Activated naive CD4-positive, alpha-beta T cell treated with anti-CD3 and anti-CD28 coated beads, Interleukin-2, amount 10 ng/mL, durations not matched to agents 7 days and 5 days (primary cell): Measurements from ENCODE around the gene PTGS2.
"Not testable (repeated sequence)": the region's sequence is repeated elsewhere in the genome, so short reads cannot be mapped to it uniquely, and the experiment has no call there.

Source experiments
- CTCF ChIA-PET: fragments of 350-600 bp; sonication (Branson Sonifier 250); formaldehyde crosslinking; loops from one replicate; lab custom pipeline; 2021; ENCODE audit warnings: antibody characterized with exemption; lab: Charles Lee
- DNase-seq: peaks from one replicate; pipeline ENCODE4 v3.0.0-alpha.2; 2020
- H3K27ac Mint-ChIP-seq: one replicate; pipeline ENCODE4 v1.8.0; 2021; ENCODE audit warnings: mild to moderate bottlenecking, moderate library complexity, mixed read lengths
- H3K27me3 Mint-ChIP-seq: one replicate; pipeline ENCODE4 v1.8.0; 2021; ENCODE audit warnings: mild to moderate bottlenecking, mixed read lengths
- H3K36me3 Mint-ChIP-seq: one replicate; pipeline ENCODE4 v1.8.0; 2021; ENCODE audit warnings: mixed read lengths
- H3K4me1 Mint-ChIP-seq: one replicate; pipeline ENCODE4 v1.8.0; 2021; ENCODE audit warnings: mixed read lengths
- H3K4me3 Mint-ChIP-seq: one replicate; pipeline ENCODE4 v1.8.0; 2021; ENCODE audit warnings: mild to moderate bottlenecking, moderate library complexity, mixed read lengths
- H3K9me3 Mint-ChIP-seq: one replicate; pipeline ENCODE4 v1.8.0; 2021; ENCODE audit warnings: mixed read lengths

PTGS2 gene

DNA sequence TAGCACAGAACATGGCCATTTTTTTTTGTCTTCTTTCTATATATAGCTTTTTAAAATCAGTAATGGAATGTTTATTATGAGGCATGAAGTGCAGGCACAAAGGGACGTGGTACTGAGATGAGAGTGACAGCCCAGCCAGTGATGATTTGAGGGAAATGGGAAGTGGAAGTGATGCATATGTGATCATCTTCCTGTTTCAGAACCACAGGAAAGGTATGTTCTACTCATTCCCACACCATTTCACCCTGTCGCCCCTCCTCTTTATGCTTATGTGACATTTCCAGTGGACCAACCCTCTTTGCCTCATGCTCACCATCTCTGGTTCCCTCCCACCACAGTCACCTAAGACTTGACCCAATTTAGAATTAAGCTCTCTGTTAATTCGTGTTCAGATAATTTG is 24.3 kb downstream of the PTGS2 start:
- CTCF ChIA-PET: no interaction called here
- H3K27me3 Mint-ChIP-seq: peaks cover 5% of the 10 kb centered on the region
- no peaks in the 10 kb centered on the region for H3K4me1 Mint-ChIP-seq
- DNase-seq: no peak
- no peak overlapping the region for H3K27ac Mint-ChIP-seq
- no peak overlapping the region for H3K4me3 Mint-ChIP-seq
- no peaks in the 10 kb centered on the region for H3K9me3 Mint-ChIP-seq
- H3K36me3 Mint-ChIP-seq: no peaks in the 10 kb centered on the region

DNA sequence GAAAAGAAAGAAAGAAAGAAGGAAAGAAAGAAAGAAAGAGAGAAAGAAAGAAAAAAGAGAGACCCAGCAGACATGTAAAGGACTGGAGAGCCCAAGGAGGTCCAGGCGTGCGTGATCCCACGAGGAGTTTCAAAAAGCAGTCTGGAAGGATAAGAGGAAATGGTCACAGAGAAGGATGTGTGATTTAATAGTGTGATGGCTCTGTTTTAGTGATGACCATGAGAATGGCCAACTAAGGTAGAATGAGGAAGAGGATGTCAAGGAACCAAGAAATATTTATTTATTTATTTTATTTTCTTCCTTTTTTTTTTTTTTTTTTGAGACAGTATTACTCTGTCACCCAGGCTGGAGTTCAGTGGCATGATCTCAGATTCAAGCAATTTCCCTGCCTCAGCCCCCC is 25.5 kb downstream of the PTGS2 start:
- Mint-ChIP-seq H3K27me3 (peaks cover 5% of the 10 kb centered on the region), H3K27ac (peak overlapping the region; percentile 19), H3K4me3 (no peak overlapping the region), H3K36me3 (no peaks in the 10 kb centered on the region), H3K9me3 (no peaks in the 10 kb centered on the region), H3K4me1 (no peaks in the 10 kb centered on the region)
- DNase-seq: no peak
- CTCF ChIA-PET: no interaction called here

DNA sequence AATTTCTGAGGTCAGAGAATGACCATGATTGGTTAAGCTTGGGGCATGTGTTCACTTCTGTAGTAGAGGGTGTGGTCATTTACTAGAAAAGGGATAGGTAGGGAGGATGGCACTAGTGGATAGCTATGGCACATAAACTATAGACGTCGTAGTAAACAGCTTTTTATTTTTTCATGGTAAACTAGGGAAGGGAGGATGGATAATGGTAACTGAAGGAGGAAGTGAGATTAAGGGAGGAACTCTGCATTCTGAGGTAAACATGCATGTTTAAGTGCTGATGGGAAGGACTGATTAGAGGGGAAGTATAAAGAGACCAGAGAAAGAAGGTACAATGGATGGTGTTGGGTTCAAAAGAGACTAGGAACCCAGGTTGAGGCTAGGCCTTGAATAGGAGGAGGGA is 26.9 kb downstream of the PTGS2 start:
- H3K4me1 Mint-ChIP-seq: no peaks in the 10 kb centered on the region
- no peak overlapping the region for H3K27ac Mint-ChIP-seq
- peaks cover 5% of the 10 kb centered on the region for H3K27me3 Mint-ChIP-seq
- DNase-seq: no peak
- H3K36me3 Mint-ChIP-seq: no peaks in the 10 kb centered on the region
- H3K4me3 Mint-ChIP-seq: no peak overlapping the region
- CTCF ChIA-PET: interaction anchor here (0.6 kb wide), 1 partner anchor 74 kb away, joined by 3 read pairs; no protein-coding TSS in a partner anchor
- H3K9me3 Mint-ChIP-seq: no peaks in the 10 kb centered on the region

DNA sequence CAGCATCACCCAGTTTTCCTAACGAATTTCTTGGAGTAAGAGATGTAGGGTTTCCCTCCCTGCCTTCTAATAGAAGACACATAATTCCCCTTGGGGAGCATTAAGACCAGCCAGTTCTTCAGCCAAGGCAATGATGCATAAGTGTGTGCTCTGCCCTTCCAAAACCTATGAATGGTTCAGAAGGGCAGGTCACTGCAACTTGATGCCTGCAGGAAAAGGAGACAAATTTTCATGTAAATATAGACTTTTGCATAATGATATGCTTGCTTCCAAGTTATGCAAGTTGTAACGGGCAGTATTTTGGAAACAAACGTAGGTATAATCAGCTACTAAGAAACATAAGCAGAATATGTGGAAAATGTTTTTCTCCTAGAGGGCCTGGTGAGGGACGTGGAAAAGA is 31.6 kb downstream of the PTGS2 start:
- Mint-ChIP-seq H3K27ac (no peak overlapping the region), H3K4me1 (no peaks in the 10 kb centered on the region), H3K36me3 (no peaks in the 10 kb centered on the region), H3K9me3 (no peaks in the 10 kb centered on the region), H3K4me3 (no peak overlapping the region), H3K27me3 (peaks cover 6% of the 10 kb centered on the region)
- DNase-seq: no peak
- CTCF ChIA-PET: no interaction called here

DNA sequence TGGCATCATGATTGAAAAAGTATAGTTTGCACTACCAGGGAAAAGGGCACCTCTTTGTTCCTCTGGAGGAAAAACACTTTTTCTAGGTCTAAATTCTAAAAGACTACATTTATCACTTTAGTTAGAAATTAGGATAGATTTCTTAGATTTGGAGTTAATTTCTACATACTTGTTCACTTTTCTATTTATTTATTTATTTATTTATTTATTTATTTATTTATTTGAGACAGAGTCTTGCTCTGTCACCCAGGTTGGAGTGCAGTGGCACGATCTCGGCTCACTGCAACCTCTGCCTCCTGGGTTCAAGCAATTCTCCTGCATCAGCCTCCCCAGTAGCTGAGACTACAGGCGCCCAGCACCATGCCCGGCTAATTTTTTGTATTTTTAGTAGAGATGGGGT is 32.2 kb downstream of the PTGS2 start:
- H3K27me3 Mint-ChIP-seq, H3K4me1 Mint-ChIP-seq, H3K27ac Mint-ChIP-seq, H3K9me3 Mint-ChIP-seq, DNase-seq, H3K4me3 Mint-ChIP-seq, H3K36me3 Mint-ChIP-seq, CTCF ChIA-PET: not testable (repeated sequence)

DNA sequence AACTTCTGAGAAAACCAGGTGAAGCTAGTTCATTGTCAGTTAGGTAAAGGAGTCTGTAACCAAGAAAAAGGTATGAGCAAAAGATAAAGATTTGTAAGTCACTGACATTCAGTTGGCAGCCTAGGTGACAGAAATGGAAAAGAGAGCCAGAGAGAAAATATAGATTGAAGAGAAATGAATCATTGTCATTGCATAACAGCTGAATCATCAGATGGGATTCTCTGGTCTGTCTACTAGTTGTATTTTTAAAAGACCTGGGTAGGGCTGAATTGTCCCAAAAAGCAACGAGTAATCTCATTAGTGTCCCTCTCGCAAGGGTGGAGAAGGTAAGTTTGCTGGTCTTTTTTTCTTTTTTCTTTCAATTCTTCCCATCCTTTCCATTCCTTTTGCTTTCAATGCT is 36.6 kb downstream of the PTGS2 start:
- Mint-ChIP-seq H3K4me3 (no peak overlapping the region), H3K9me3 (no peaks in the 10 kb centered on the region), H3K36me3 (no peaks in the 10 kb centered on the region), H3K27ac (no peak overlapping the region), H3K27me3 (peaks cover 4% of the 10 kb centered on the region), H3K4me1 (no peaks in the 10 kb centered on the region)
- DNase-seq: no peak
- CTCF ChIA-PET: no interaction called here

DNA sequence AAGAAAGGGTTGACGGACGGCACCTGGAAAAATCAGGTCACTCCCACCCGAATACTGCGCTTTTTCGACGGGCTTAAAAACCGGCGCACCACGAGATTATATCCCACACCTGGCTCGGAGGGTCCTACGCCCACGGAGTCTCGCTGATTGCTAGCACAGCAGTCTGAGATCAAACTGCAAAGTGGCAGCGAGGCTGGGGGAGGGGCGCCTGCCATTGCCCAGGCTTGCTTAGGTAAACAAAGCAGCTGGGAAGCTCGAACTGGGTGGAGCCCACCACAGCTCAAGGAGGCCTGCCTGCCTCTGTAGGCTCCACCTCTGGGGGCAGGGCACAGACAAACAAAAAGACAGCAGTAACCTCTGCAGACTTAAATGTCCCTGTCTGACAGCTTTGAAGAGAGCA is 42.7 kb downstream of the PTGS2 start:
- H3K9me3 Mint-ChIP-seq, H3K27ac Mint-ChIP-seq, H3K4me3 Mint-ChIP-seq, DNase-seq, H3K36me3 Mint-ChIP-seq, H3K4me1 Mint-ChIP-seq, CTCF ChIA-PET: not testable (repeated sequence)
- H3K27me3 Mint-ChIP-seq: peaks cover 12% of the 10 kb centered on the region

DNA sequence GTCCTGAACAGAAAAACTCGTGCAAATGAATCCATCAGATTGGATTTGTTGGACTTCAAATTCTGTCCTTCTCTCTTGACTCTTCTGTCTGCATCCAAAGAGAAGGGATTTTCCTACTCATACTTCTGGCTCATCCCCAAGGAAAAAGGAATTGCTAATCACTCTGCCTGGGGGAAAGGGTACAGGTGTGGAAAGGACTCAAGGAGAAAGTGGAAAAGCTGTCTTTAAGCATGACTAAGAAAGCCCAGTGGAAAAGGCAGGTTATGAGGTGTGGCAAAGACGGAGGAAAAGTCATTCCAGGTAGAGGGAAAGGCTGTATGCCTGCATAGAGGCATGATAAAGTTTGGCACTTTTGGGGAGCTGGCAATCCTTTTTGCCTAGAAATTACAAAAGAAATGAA is 43.4 kb downstream of the PTGS2 start:
- no peak for DNase-seq
- H3K27me3 Mint-ChIP-seq: peaks cover 12% of the 10 kb centered on the region
- no peaks in the 10 kb centered on the region for H3K36me3 Mint-ChIP-seq
- CTCF ChIA-PET: no interaction called here
- H3K9me3 Mint-ChIP-seq: no peaks in the 10 kb centered on the region
- no peaks in the 10 kb centered on the region for H3K4me1 Mint-ChIP-seq
- H3K4me3 Mint-ChIP-seq: no peak overlapping the region
- no peak overlapping the region for H3K27ac Mint-ChIP-seq

DNA sequence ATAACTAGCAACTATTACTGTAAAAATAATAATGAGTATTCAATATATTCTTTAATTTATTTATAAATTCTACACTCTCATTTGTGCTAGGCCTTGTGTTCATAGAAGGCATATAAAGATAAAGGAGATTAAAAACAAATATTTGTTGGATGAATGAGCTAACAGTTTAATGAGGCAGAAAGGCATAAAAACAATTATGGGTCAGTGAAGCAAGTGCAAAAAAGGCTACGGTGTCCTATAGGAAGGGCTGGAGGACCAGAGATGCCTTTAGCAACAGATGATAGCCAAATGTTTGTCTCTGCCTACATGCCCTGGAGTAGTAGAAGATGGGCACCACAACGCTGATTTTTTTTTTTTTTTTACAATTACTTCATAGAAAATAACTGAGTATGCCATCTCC is 45.7 kb downstream of the PTGS2 start:
- Mint-ChIP-seq H3K27ac (no peak overlapping the region), H3K9me3 (no peaks in the 10 kb centered on the region), H3K36me3 (no peaks in the 10 kb centered on the region), H3K4me3 (no peak overlapping the region), H3K27me3 (peaks cover 18% of the 10 kb centered on the region), H3K4me1 (no peaks in the 10 kb centered on the region)
- DNase-seq: no peak
- CTCF ChIA-PET: interaction anchor here (0.9 kb wide), 1 partner anchor 29 kb away, joined by 4 read pairs; no protein-coding TSS in a partner anchor

DNA sequence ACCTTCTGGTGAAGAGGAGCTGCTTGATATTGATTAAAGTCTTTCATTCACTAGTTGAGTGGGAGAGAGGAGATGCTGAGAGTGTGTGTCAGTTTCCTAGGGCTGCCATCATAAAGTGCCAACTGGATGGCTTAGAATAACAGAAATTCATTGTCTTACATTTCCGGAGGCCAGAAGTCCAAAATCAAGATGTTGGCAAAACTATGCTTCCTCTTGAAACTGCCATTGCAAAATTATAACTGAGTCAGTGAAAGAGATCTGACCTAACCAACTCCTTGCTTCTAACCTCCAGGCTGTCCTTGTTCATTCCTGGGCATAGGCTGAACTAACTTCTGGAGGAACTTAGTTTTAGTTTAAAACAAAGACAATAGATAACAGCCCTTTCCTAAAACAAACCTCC is 47.1 kb downstream of the PTGS2 start:
- no peaks in the 10 kb centered on the region for H3K9me3 Mint-ChIP-seq
- peaks cover 23% of the 10 kb centered on the region for H3K27me3 Mint-ChIP-seq
- H3K4me3 Mint-ChIP-seq: no peak overlapping the region
- no peaks in the 10 kb centered on the region for H3K36me3 Mint-ChIP-seq
- CTCF ChIA-PET: no interaction called here
- no peak overlapping the region for H3K27ac Mint-ChIP-seq
- no peaks in the 10 kb centered on the region for H3K4me1 Mint-ChIP-seq
- DNase-seq: no peak

DNA sequence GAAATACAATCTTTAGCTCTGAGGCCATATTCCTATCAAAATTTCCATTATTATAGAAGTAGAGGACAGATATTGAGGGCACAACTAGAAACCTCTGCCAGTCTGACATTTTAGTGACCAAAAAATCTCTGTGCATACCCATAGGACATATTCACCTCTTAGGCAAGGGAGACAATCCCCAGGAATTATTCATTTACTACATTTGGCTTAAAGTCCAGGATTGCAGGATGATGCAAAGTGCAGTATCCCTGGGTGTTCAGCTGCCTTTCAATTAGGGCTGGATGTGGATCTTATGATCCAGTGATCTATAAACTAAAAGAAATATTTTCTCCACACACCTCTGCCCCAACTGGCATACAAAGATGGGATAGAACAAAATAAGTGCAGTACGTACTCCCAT is 50.9 kb downstream of the PTGS2 start:
- Mint-ChIP-seq H3K27me3 (peaks cover 29% of the 10 kb centered on the region), H3K36me3 (no peaks in the 10 kb centered on the region), H3K4me3 (no peak overlapping the region), H3K9me3 (no peaks in the 10 kb centered on the region), H3K4me1 (no peaks in the 10 kb centered on the region), H3K27ac (no peak overlapping the region)
- no peak for DNase-seq
- CTCF ChIA-PET: no interaction called here

DNA sequence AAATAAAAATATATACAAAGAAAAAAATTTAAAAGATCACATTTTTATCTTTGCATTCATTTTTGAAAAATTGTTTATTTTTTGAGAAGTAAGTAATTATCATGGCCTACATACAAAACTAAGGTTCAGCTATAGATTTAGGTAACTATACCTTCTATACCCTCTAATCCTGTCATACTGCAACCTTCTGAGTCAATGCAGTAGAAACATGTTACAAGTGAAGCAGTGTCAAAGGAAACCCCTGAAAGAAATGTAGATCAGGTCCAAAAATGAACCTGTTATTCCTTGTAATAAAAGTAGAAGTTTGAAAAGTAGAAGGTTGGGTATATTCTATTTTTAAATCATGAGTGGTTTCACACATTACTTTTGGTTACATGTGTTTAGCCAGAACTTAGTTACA is 51.3 kb downstream of the PTGS2 start:
- peaks cover 28% of the 10 kb centered on the region for H3K27me3 Mint-ChIP-seq
- CTCF ChIA-PET: no interaction called here
- no peaks in the 10 kb centered on the region for H3K36me3 Mint-ChIP-seq
- H3K4me1 Mint-ChIP-seq: no peaks in the 10 kb centered on the region
- H3K4me3 Mint-ChIP-seq: no peak overlapping the region
- no peak overlapping the region for H3K27ac Mint-ChIP-seq
- no peak for DNase-seq
- no peaks in the 10 kb centered on the region for H3K9me3 Mint-ChIP-seq

DNA sequence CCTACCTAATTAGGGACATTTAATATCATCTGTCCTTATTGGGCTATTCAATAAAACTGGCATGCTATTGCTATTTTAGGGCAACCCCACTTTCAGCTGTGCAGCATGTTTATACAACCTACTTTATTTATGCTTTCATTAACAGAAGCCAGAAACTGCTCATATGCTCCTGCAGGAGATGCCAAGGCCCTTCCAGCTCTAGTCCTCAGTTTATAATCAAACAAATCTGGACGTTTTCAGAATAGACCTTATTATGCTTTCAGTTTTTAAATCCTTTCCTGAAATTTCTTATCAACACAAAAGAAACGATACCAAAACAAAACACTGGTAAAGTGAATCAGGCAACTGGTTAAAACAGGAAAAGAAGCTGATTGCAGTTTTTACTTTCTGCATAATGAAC is 53.2 kb downstream of the PTGS2 start:
- no peak overlapping the region for H3K4me3 Mint-ChIP-seq
- H3K4me1 Mint-ChIP-seq: no peaks in the 10 kb centered on the region
- no peaks in the 10 kb centered on the region for H3K36me3 Mint-ChIP-seq
- H3K9me3 Mint-ChIP-seq: no peaks in the 10 kb centered on the region
- H3K27ac Mint-ChIP-seq: no peak overlapping the region
- peaks cover 22% of the 10 kb centered on the region for H3K27me3 Mint-ChIP-seq
- no peak for DNase-seq
- CTCF ChIA-PET: no interaction called here

DNA sequence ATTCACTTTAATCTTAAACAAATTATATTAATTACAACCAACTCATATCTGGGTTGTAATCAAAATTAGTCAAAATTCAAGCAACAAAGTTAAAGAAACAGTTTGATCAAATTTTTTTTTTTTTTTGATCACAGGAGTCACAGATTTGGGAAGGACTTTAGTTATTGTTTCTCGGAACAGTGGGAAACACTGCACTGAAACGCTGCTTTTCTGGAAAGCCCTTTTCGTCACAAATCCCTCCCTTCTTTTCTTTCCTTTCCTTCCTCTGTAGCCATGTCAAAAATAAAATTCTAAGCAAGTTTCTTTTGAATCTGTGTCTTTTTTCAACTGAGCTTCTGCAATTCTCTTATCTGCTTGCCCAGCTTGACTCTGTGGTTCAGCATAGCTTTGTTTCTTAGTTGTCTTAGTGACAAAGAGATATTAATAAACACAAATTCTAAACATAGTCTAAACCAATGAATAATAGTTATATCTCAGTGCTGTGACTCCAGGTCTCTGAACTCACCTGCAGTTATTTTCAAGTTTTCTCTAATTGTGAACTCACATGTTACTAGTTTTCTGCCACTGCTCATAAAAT is 53.8 kb downstream of the PTGS2 start:
- Mint-ChIP-seq H3K4me1 (peaks cover 4% of the 10 kb centered on the region), H3K27ac (no peak overlapping the region), H3K27me3 (peaks cover 22% of the 10 kb centered on the region), H3K9me3 (no peaks in the 10 kb centered on the region), H3K36me3 (no peaks in the 10 kb centered on the region), H3K4me3 (no peak overlapping the region)
- CTCF ChIA-PET: no interaction called here
- no peak for DNase-seq

DNA sequence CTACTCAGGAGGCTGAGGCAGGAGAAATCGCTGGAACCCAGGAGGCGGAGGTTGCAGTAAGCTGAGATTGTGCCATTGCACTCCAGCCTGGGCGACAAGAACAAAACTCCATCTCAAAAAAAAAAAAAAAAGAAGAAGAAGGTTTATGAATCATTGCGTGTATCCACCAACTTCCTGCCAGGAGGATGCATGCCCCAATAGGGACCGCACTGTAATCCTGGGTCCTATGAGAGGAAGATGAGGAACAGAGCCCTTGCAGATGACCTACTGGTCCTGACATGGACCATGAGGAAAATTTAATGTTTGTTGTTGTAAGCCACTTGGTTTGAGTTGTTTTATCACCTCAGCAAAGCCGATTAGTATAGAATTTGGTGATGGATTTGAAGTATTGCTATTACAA is 56.7 kb downstream of the PTGS2 start:
- H3K27me3 Mint-ChIP-seq: peaks cover 16% of the 10 kb centered on the region
- no peak overlapping the region for H3K27ac Mint-ChIP-seq
- CTCF ChIA-PET: no interaction called here
- H3K4me1 Mint-ChIP-seq: peaks cover 26% of the 10 kb centered on the region
- no peak overlapping the region for H3K4me3 Mint-ChIP-seq
- no peak for DNase-seq
- H3K9me3 Mint-ChIP-seq: no peaks in the 10 kb centered on the region
- H3K36me3 Mint-ChIP-seq: no peaks in the 10 kb centered on the region
